ENCODE results near the gene TMEM184A. TPM values are rescaled to one million over a fixed set of nuclear protein-coding genes. Genes with fewer than 3 reads are reported as not detected.

The TMEM184A gene
- total and polyA plus RNA-seq, 2 of the 8 experiments (the other 6 are each of a cell fraction or from before 2014, with no cell fraction given) = 1.8 to 2.1 TPM

DNA sequence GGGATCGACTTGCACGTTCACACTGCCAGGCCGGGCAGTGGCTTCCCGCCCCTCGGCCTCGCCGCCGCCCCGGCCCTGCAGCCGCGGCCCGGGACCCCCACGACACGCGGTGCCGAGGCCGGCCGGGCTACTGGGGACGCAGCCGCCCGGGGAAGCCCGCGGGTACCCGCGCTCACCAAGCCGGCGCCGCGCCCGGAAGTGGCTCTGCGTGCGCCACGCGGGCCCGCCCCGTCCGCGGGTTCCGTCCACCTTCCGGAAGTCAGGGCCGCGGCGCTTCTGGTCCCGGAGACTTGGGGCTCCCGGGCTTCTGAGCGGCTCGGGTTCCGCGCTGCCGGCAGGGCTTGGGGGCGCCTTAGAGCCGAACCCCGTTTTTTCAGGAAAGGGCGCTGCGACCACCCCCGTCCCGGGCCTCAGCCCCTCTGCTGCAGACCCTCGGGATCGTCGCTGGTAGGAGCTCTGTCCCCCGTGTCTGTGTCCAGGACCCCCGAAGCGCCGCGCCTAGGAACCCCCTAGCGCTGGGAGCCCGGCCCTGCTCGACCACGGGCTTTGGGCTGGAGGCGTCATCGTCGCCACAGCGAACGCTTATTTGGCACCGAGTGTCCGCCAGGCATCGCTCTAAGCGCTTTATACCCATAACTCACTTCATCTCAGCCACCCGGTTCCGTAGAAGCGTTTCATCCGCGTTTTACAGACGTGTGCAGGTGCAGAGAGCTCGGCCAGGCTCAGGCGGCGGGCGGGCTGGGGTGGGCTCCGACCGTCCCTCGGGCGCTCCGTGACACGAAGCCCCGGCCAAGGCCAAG, 14.0 kb upstream of the TMEM184A start, which contains the start of gene PSMG3 (continued):
- TF ChIP-seq, protein P1, sequence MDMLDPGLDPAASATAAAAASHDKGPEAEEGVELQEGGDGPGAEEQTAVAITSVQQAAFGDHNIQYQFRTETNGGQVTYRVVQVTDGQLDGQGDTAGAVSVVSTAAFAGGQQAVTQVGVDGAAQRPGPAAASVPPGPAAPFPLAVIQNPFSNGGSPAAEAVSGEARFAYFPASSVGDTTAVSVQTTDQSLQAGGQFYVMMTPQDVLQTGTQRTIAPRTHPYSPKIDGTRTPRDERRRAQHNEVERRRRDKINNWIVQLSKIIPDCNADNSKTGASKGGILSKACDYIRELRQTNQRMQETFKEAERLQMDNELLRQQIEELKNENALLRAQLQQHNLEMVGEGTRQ (IDR thresholded peaks at IDR 0.05; ENCODE audit: low read length) = no peak
- TF ChIP-seq, protein P2, sequence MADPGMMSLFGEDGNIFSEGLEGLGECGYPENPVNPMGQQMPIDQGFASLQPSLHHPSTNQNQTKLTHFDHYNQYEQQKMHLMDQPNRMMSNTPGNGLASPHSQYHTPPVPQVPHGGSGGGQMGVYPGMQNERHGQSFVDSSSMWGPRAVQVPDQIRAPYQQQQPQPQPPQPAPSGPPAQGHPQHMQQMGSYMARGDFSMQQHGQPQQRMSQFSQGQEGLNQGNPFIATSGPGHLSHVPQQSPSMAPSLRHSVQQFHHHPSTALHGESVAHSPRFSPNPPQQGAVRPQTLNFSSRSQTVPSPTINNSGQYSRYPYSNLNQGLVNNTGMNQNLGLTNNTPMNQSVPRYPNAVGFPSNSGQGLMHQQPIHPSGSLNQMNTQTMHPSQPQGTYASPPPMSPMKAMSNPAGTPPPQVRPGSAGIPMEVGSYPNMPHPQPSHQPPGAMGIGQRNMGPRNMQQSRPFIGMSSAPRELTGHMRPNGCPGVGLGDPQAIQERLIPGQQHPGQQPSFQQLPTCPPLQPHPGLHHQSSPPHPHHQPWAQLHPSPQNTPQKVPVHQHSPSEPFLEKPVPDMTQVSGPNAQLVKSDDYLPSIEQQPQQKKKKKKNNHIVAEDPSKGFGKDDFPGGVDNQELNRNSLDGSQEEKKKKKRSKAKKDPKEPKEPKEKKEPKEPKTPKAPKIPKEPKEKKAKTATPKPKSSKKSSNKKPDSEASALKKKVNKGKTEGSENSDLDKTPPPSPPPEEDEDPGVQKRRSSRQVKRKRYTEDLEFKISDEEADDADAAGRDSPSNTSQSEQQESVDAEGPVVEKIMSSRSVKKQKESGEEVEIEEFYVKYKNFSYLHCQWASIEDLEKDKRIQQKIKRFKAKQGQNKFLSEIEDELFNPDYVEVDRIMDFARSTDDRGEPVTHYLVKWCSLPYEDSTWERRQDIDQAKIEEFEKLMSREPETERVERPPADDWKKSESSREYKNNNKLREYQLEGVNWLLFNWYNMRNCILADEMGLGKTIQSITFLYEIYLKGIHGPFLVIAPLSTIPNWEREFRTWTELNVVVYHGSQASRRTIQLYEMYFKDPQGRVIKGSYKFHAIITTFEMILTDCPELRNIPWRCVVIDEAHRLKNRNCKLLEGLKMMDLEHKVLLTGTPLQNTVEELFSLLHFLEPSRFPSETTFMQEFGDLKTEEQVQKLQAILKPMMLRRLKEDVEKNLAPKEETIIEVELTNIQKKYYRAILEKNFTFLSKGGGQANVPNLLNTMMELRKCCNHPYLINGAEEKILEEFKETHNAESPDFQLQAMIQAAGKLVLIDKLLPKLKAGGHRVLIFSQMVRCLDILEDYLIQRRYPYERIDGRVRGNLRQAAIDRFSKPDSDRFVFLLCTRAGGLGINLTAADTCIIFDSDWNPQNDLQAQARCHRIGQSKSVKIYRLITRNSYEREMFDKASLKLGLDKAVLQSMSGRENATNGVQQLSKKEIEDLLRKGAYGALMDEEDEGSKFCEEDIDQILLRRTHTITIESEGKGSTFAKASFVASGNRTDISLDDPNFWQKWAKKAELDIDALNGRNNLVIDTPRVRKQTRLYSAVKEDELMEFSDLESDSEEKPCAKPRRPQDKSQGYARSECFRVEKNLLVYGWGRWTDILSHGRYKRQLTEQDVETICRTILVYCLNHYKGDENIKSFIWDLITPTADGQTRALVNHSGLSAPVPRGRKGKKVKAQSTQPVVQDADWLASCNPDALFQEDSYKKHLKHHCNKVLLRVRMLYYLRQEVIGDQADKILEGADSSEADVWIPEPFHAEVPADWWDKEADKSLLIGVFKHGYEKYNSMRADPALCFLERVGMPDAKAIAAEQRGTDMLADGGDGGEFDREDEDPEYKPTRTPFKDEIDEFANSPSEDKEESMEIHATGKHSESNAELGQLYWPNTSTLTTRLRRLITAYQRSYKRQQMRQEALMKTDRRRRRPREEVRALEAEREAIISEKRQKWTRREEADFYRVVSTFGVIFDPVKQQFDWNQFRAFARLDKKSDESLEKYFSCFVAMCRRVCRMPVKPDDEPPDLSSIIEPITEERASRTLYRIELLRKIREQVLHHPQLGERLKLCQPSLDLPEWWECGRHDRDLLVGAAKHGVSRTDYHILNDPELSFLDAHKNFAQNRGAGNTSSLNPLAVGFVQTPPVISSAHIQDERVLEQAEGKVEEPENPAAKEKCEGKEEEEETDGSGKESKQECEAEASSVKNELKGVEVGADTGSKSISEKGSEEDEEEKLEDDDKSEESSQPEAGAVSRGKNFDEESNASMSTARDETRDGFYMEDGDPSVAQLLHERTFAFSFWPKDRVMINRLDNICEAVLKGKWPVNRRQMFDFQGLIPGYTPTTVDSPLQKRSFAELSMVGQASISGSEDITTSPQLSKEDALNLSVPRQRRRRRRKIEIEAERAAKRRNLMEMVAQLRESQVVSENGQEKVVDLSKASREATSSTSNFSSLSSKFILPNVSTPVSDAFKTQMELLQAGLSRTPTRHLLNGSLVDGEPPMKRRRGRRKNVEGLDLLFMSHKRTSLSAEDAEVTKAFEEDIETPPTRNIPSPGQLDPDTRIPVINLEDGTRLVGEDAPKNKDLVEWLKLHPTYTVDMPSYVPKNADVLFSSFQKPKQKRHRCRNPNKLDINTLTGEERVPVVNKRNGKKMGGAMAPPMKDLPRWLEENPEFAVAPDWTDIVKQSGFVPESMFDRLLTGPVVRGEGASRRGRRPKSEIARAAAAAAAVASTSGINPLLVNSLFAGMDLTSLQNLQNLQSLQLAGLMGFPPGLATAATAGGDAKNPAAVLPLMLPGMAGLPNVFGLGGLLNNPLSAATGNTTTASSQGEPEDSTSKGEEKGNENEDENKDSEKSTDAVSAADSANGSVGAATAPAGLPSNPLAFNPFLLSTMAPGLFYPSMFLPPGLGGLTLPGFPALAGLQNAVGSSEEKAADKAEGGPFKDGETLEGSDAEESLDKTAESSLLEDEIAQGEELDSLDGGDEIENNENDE (IDR thresholded peaks at IDR 0.05; ENCODE audit: insufficient replicate concordance, low read length) = peak; percentile 66
- TF ChIP-seq SAP30 (IDR thresholded peaks at IDR 0.05; ENCODE audit: insufficient read depth, insufficient replicate concordance, low read length) = no peak
- TF ChIP-seq CREB1 (IDR thresholded peaks at IDR 0.05) = peak; percentile 45; the same call in 1 of the 2 replicates
- TF ChIP-seq NANOG (IDR thresholded peaks at IDR 0.05; ENCODE audit: insufficient read depth, low read depth, low read length, poor library complexity, severe bottlenecking) = no peak
- TF ChIP-seq SRF (IDR thresholded peaks at IDR 0.05; ENCODE audit: low read depth, low read length) = no peak
- no peak for TF ChIP-seq BCL11A (IDR thresholded peaks at IDR 0.05; ENCODE audit: low read depth in 2 of 2, low read length in 2 of 2)
- no peak for TF ChIP-seq TCF12 (IDR thresholded peaks at IDR 0.05; ENCODE audit: low read depth, low read length)
